Ascending aorta (tissue), 2 donors: ENCODE results near the gene NR0B2. TPM values are rescaled to one million over a fixed set of nuclear protein-coding genes. Genes with fewer than 3 reads are reported as not detected.

Source experiments
- DNase-seq, 2 donors: peaks; one replicate each; pipeline ENCODE4 v3.0.0-alpha.2; 2019; ENCODE audit warnings: low spot score in 2 of 2
- H3K27ac ChIP-seq, 2 donors: fragments of 200-600 bp; sonication (generic); one replicate each; pipeline ENCODE4 v1.5.1; 2016 to 2017; ENCODE audit warnings: mild to moderate bottlenecking in 1 of 2
- H3K27me3 ChIP-seq: fragments of 200-600 bp; sonication (generic); one replicate; pipeline ENCODE4 v1.5.1; 2017
- H3K36me3 ChIP-seq, 2 donors: fragments of 200-600 bp; sonication (generic); one replicate each; pipeline ENCODE4 v1.5.1; 2016
- H3K4me1 ChIP-seq, 2 donors: fragments of 200-600 bp; sonication (generic); one replicate each; pipeline ENCODE4 v1.5.1; 2016 to 2017; ENCODE audit warnings: mild to moderate bottlenecking in 1 of 2
- H3K4me3 ChIP-seq, 2 donors: fragments of 200-600 bp; sonication (generic); one replicate each; pipeline ENCODE4 v1.5.1; 2016 to 2017; ENCODE audit warnings: mild to moderate bottlenecking in 1 of 2
- H3K9me3 ChIP-seq, 2 donors: fragments of 200-600 bp; sonication (generic); one replicate each; pipeline ENCODE4 v1.5.1; 2016
- CTCF ChIP-seq, 3 experiments: fragments of 200-600 bp in 2 of 3; fragments of 450-650 bp in 1 of 3; sonication (generic) in 2 of 3; IDR thresholded peaks; one replicate each; pipeline ENCODE4 v1.5.1; 2016 to 2019; ENCODE audit warnings: antibody characterized with exemption in 3 of 3, mild to moderate bottlenecking in 1 of 3, moderate library complexity in 1 of 3
- intact Hi-C: fragments of 100-400 bp; cut with DNase I; formaldehyde crosslinking; loops from one replicate; pipeline ENCODE4 v1.15.1; 2023
- total RNA-seq: library from RNA; depleted of rRNA; stranded (reverse); fragments of >200 nt; gene quantifications from one replicate; pipeline ENCODE4 v1.1.0, GENCODE V29; 2016

NR0B2 gene
- total RNA-seq, 1 donor from 2014 or later: not detected

- Histone ChIP-seq H3K27me3 (peaks cover 16% of the 10 kb centered on the region), H3K9me3 (no peaks in the 10 kb centered on the region)
- TF ChIP-seq CTCF (IDR thresholded peaks at IDR 0.05): no peak
Observed at GRCh38 chr1:26957306-26957705, 43.5 kb upstream of the NR0B2 start.

GRCh38 chr1:26956321-26956720 is 42.5 kb upstream of the NR0B2 start:
- Histone ChIP-seq H3K9me3 (no peaks in the 10 kb centered on the region), H3K4me3 (no peak overlapping the region), H3K36me3 (no peaks in the 10 kb centered on the region), H3K4me1 (peaks cover 5 to 9% of the 10 kb centered on the region in 2 donors), H3K27me3 (peaks cover 16% of the 10 kb centered on the region), H3K27ac (no peak overlapping the region)
- intact Hi-C loops: no loop called here
- DNase-seq: no peak
- TF ChIP-seq CTCF (IDR thresholded peaks at IDR 0.05): no peak

More at GRCh38 chr1:26957306-26957705, 43.5 kb upstream of the NR0B2 start:
- Histone ChIP-seq H3K4me3 (no peak overlapping the region), H3K36me3 (no peaks in the 10 kb centered on the region), H3K4me1 (peaks cover 5 to 9% of the 10 kb centered on the region in 2 donors), H3K27ac (no peak overlapping the region)
- intact Hi-C loops: no loop called here
- no peak for DNase-seq

GRCh38 chr1:26953374-26953773 is 39.6 kb upstream of the NR0B2 start:
- Histone ChIP-seq H3K36me3 (no peaks in the 10 kb centered on the region), H3K4me3 (no peak overlapping the region), H3K4me1 (no peaks in the 10 kb centered on the region), H3K27me3 (no peaks in the 10 kb centered on the region), H3K27ac (no peak overlapping the region), H3K9me3 (no peaks in the 10 kb centered on the region)
- TF ChIP-seq CTCF (IDR thresholded peaks at IDR 0.05): no peak
- intact Hi-C loops: no loop called here
- DNase-seq: no peak

- intact Hi-C loops: no loop called here
Observed at GRCh38 chr1:26951821-26952497, 38.2 kb upstream of the NR0B2 start.

GRCh38 chr1:26951216-26951615 is 37.4 kb upstream of the NR0B2 start:
- H3K27me3 ChIP-seq: no peaks in the 10 kb centered on the region
- no peaks in the 10 kb centered on the region for H3K4me1 ChIP-seq
- no peak overlapping the region for H3K27ac ChIP-seq
- no peak for DNase-seq
- H3K36me3 ChIP-seq: peaks cover 9% of the 10 kb centered on the region in 2 donors
- no peaks in the 10 kb centered on the region for H3K9me3 ChIP-seq
- intact Hi-C loops: no loop called here
- no peak overlapping the region for H3K4me3 ChIP-seq
- TF ChIP-seq CTCF (IDR thresholded peaks at IDR 0.05): no peak

More at GRCh38 chr1:26951821-26952497, 38.2 kb upstream of the NR0B2 start:
- Histone ChIP-seq H3K9me3 (no peaks in the 10 kb centered on the region), H3K4me1 (no peaks in the 10 kb centered on the region), H3K36me3 (peaks cover 2 to 3% of the 10 kb centered on the region in 2 donors), H3K27me3 (no peaks in the 10 kb centered on the region), H3K27ac (no peak overlapping the region), H3K4me3 (no peak overlapping the region)
- no peak for TF ChIP-seq CTCF (IDR thresholded peaks at IDR 0.05)
- DNase-seq: no peak
